Measurements from ENCODE around the gene BBS7. TPM values are rescaled to one million over a fixed set of nuclear protein-coding genes. Genes with fewer than 3 reads are reported as not detected.
A peak's percentile ranks its signal among the peaks of the same experiment; 100 is the strongest.

The BBS7 gene
- total RNA-seq, 1 experiment from 2014 or later: 26.2 TPM

DNA sequence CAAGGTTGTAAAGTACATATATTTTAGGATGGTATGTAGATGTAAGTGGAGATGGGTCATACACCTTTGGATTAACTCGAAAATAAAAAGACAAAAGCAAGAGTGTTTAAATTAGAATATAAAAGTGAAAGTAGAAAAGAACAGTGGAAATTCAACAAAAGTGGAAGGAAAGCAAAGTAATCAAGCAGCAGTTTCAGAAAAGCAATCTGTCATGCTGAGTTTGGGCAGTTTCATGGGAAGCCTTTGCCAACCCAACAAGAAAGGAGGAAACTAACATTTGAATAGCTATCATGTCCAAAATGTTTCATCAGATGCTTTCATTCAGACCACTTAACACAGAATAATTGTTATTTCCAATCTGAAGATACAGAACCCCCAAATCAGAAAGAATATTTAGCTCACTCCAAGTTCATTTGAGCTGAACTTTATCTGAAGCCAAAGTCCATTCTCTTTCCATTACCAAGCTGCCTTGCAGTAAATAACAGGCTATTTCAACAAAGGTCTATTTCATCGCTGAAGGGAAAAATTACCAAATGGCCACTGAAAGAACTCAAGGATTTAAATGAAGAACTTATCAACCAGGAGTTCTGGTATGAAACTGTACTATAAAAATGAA lies 71.0 kb downstream of the BBS7 start:
- DNase-seq: no peak
- Mint-ChIP-seq H3K27me3 (ENCODE audit: low read depth) (no peaks in the 10 kb centered on the region), H3K36me3 (ENCODE audit: insufficient read depth in 1 of 3, low read depth in 3 of 3) (peaks cover 9 to 24% (median 14%) of the 10 kb centered on the region in 3 experiments), H3K9me3 (no peaks in the 10 kb centered on the region), H3K4me3 (no peak overlapping the region; a peak in 1 of 5 replicates), H3K4me1 (peaks cover 38 to 49% of the 10 kb centered on the region in 2 experiments), H3K27ac (peak overlapping the region in 1 of 3 experiments; percentile 32; a peak in 2 of 7 replicates)
- Histone ChIP-seq H2BK12ac (ENCODE audit: insufficient read length, low read depth, low read length) (no peak overlapping the region), H3K23ac (ENCODE audit: insufficient read length, low read depth, low read length) (no peak overlapping the region), H2BK20ac (ENCODE audit: low read depth, low read length, poor library complexity, severe bottlenecking) (no peak overlapping the region), H2AK5ac (ENCODE audit: insufficient read length, low read length) (no peak overlapping the region), H2BK15ac (ENCODE audit: low read depth, low read length) (no peak overlapping the region), H3K18ac (ENCODE audit: insufficient read length, low read depth, low read length) (no peak overlapping the region), H3K23me2 (ENCODE audit: insufficient read length, low read depth, low read length, poor library complexity, severe bottlenecking) (peaks cover 7% of the 10 kb centered on the region), H3K4me1 (ENCODE audit: insufficient read depth, low read length) (peaks cover 2% of the 10 kb centered on the region), H3K4me2 (ENCODE audit: insufficient read depth, insufficient read length, low read length) (no peak overlapping the region), H3K4ac (ENCODE audit: low read depth, low read length) (no peak overlapping the region), H3K9me3 (ENCODE audit: control insufficient read depth, low read depth, low read length) (no peaks in the 10 kb centered on the region), H2AFZ (ENCODE audit: low read length) (no peak overlapping the region), H3K79me1 (ENCODE audit: insufficient read depth, low read depth, low read length, poor library complexity, severe bottlenecking) (no peaks in the 10 kb centered on the region), H4K20me1 (ENCODE audit: control insufficient read depth, insufficient read depth, insufficient read length) (no peaks in the 10 kb centered on the region), H3K14ac (ENCODE audit: insufficient read depth, low read length) (no peak overlapping the region), H4K91ac (ENCODE audit: insufficient read length, low read depth, low read length) (no peak overlapping the region), H2BK5ac (ENCODE audit: insufficient read length, low read length) (no peak overlapping the region), H3K9ac (ENCODE audit: extremely low read depth, insufficient read length, low read length) (no peak overlapping the region), H2BK120ac (ENCODE audit: low read depth, low read length, poor library complexity, severe bottlenecking) (no peak overlapping the region), H3K56ac (ENCODE audit: insufficient read length, low read depth, low read length) (no peak overlapping the region), H3T11ph (ENCODE audit: low read length) (no peak overlapping the region), H3K79me2 (ENCODE audit: insufficient read depth, low read length) (peaks cover 4% of the 10 kb centered on the region; the same call in 1 of the 2 replicates), H4K8ac (replicated peaks; ENCODE audit: insufficient read length, low read depth, low read length) (no peak overlapping the region), H3K27me3 (ENCODE audit: insufficient read depth, low read length) (no peaks in the 10 kb centered on the region), H4K5ac (ENCODE audit: insufficient read length, low read depth, low read length) (no peak overlapping the region), H3K27ac (ENCODE audit: insufficient read length, low read depth, low read length) (no peak overlapping the region)
- no CpG with 5 or more reads among the region's 2 CpGs for WGBS (ENCODE audit: extremely low coverage, insufficient read length, low lambda C conversion rate)
- TF ChIP-seq, protein P1, sequence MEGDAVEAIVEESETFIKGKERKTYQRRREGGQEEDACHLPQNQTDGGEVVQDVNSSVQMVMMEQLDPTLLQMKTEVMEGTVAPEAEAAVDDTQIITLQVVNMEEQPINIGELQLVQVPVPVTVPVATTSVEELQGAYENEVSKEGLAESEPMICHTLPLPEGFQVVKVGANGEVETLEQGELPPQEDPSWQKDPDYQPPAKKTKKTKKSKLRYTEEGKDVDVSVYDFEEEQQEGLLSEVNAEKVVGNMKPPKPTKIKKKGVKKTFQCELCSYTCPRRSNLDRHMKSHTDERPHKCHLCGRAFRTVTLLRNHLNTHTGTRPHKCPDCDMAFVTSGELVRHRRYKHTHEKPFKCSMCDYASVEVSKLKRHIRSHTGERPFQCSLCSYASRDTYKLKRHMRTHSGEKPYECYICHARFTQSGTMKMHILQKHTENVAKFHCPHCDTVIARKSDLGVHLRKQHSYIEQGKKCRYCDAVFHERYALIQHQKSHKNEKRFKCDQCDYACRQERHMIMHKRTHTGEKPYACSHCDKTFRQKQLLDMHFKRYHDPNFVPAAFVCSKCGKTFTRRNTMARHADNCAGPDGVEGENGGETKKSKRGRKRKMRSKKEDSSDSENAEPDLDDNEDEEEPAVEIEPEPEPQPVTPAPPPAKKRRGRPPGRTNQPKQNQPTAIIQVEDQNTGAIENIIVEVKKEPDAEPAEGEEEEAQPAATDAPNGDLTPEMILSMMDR (conservative IDR thresholded peaks at IDR 0.05): no peak
